ENCODE data around the gene PSME2. TPM values are rescaled to one million over a fixed set of nuclear protein-coding genes. Genes with fewer than 3 reads are reported as not detected.

The PSME2 gene
- total and polyA plus RNA-seq, 7 donors: 26.2 to 485 (median 43.5) TPM

GRCh38 chr14:24184104-24184970, 37.9 kb upstream of the PSME2 start:
- intact Hi-C loops (cut with DNase I): no loop called here
- Histone ChIP-seq H3K36me3 (peaks cover 0 to 64% (median 36%) of the 10 kb centered on the region in 4 donors), H3K9me3 (no peaks in the 10 kb centered on the region), H3K27me3 (no peaks in the 10 kb centered on the region), H3K27ac (no peak overlapping the region), H3K4me1 (peaks cover 0 to 38% (median 33%) of the 10 kb centered on the region in 4 donors), H3K4me3 (no peak overlapping the region)
- DNase-seq: no peak
- TF ChIP-seq CTCF (IDR thresholded peaks at IDR 0.05): no peak
- TF ChIP-seq POLR2AphosphoS5 (IDR thresholded peaks at IDR 0.05): no peak
- TF ChIP-seq POLR2A (IDR thresholded peaks at IDR 0.05): no peak
- TF ChIP-seq EP300 (IDR thresholded peaks at IDR 0.05): no peak
- 89 to 91% methylated on average over 19 of the region's 19 CpGs for WGBS, 2 donors

- Histone ChIP-seq H3K36me3 (peaks cover 0 to 74% (median 42%) of the 10 kb centered on the region in 4 donors), H3K27me3 (no peaks in the 10 kb centered on the region), H3K4me1 (peaks cover 0 to 32% (median 30%) of the 10 kb centered on the region in 4 donors), H3K27ac (no peak overlapping the region), H3K4me3 (no peak overlapping the region), H3K9me3 (no peaks in the 10 kb centered on the region)
- no peak for DNase-seq
- intact Hi-C loops (cut with DNase I): no loop called here
- WGBS, 2 donors: 95% methylated on average over 15 of the region's 15 CpGs
- TF ChIP-seq EP300 (IDR thresholded peaks at IDR 0.05): no peak
- no peak for TF ChIP-seq POLR2AphosphoS5 (IDR thresholded peaks at IDR 0.05)
- TF ChIP-seq POLR2A (IDR thresholded peaks at IDR 0.05): no peak
- no peak for TF ChIP-seq CTCF (IDR thresholded peaks at IDR 0.05)
These were observed 36.6 kb upstream of the PSME2 start for GRCh38 chr14:24183014-24183481.

- Histone ChIP-seq H3K4me3 (no peak overlapping the region), H3K36me3 (peaks cover 0 to 80% (median 42%) of the 10 kb centered on the region in 4 donors), H3K4me1 (peaks cover 0 to 25% (median 22%) of the 10 kb centered on the region in 4 donors), H3K27me3 (no peaks in the 10 kb centered on the region), H3K27ac (peak overlapping the region in 2 of 4 donors; percentile 88 to 93), H3K9me3 (no peaks in the 10 kb centered on the region)
- intact Hi-C loops (cut with DNase I): no loop called here
- TF ChIP-seq POLR2AphosphoS5 (IDR thresholded peaks at IDR 0.05) (no peak), EP300 (IDR thresholded peaks at IDR 0.05) (no peak), CTCF (IDR thresholded peaks at IDR 0.05) (no peak), POLR2A (IDR thresholded peaks at IDR 0.05) (no peak)
- no peak for DNase-seq
- 91 to 92% methylated on average over 14 of the region's 14 CpGs for WGBS, 2 donors
These were observed 35.9 kb upstream of the PSME2 start for GRCh38 chr14:24182110-24182882.

- Histone ChIP-seq H3K27me3 (no peaks in the 10 kb centered on the region), H3K36me3 (peaks cover 4 to 80% (median 36%) of the 10 kb centered on the region in 4 donors), H3K27ac (peak overlapping the region in 3 of 4 donors; percentile 9 to 93 (median 88)), H3K4me3 (no peak overlapping the region), H3K9me3 (no peaks in the 10 kb centered on the region), H3K4me1 (peaks cover 0 to 20% (median 19%) of the 10 kb centered on the region in 4 donors)
- TF ChIP-seq CTCF (IDR thresholded peaks at IDR 0.05) (no peak), POLR2AphosphoS5 (IDR thresholded peaks at IDR 0.05) (no peak), POLR2A (IDR thresholded peaks at IDR 0.05) (no peak), EP300 (IDR thresholded peaks at IDR 0.05) (no peak)
- WGBS, 2 donors: 90 to 92% methylated on average over 19 of the region's 19 CpGs
- intact Hi-C loops (cut with DNase I): no loop called here
- DNase-seq: no peak
These were observed 35.1 kb upstream of the PSME2 start for GRCh38 chr14:24181371-24182077.
